PFSK-1 (cell line): Measurements from ENCODE around the gene LMBRD1.

Experiments used
- FOXP2 ChIP-seq: optimal IDR thresholded peaks from 2 replicates; pipeline ENCODE3; 2011; ENCODE audit warnings: borderline replicate concordance, control low read depth, inconsistent platforms; ENCODE audit not compliant: insufficient read depth; ENCODE audit errors: extremely low read length, extremely low read depth
- POLR2AphosphoS5 ChIP-seq: IDR thresholded peaks from 2 replicates; pipeline ENCODE4 v1.6.1; 2012; ENCODE audit warnings: low read depth, mild to moderate bottlenecking, control low read depth, low read length, moderate library complexity
- TAF1 ChIP-seq: IDR thresholded peaks from 2 replicates; pipeline ENCODE4 v1.6.1; 2012; ENCODE audit warnings: low read length, control low read depth, borderline replicate concordance; ENCODE audit not compliant: insufficient read depth
- TF ChIP-seq, protein P1 (sequence below), 2 experiments: IDR thresholded peaks; 2 replicates each; pipeline versions ENCODE4 v1.6.1 to v1.8.0; 2011 to 2012; ENCODE audit warnings: low read depth in 2 of 2, low read length in 2 of 2, control low read depth in 1 of 2, inconsistent platforms in 1 of 2, mild to moderate bottlenecking in 1 of 2, moderate library complexity in 1 of 2; ENCODE audit not compliant: insufficient read depth in 1 of 2

DNA sequence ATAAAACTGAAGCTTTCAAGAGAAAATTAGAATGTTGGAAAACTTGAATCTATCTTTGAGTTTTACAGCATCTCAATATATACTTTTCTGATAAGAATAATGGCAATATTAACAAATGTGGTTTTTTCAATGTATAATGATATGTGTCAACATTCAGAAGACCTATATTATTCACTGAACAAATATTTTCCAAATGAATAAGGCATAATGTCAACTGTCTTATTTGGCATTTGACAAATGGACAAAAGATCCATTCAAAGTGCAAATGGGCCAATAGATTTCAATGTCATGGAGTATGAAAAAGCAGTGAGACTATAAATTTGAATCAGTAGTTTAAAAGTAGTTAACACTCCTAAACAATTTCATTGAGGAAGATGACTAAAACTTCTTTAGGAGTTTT is 20.9 kb downstream of the LMBRD1 start:
- TF ChIP-seq POLR2AphosphoS5, result no peak
- TF ChIP-seq, protein P1, sequence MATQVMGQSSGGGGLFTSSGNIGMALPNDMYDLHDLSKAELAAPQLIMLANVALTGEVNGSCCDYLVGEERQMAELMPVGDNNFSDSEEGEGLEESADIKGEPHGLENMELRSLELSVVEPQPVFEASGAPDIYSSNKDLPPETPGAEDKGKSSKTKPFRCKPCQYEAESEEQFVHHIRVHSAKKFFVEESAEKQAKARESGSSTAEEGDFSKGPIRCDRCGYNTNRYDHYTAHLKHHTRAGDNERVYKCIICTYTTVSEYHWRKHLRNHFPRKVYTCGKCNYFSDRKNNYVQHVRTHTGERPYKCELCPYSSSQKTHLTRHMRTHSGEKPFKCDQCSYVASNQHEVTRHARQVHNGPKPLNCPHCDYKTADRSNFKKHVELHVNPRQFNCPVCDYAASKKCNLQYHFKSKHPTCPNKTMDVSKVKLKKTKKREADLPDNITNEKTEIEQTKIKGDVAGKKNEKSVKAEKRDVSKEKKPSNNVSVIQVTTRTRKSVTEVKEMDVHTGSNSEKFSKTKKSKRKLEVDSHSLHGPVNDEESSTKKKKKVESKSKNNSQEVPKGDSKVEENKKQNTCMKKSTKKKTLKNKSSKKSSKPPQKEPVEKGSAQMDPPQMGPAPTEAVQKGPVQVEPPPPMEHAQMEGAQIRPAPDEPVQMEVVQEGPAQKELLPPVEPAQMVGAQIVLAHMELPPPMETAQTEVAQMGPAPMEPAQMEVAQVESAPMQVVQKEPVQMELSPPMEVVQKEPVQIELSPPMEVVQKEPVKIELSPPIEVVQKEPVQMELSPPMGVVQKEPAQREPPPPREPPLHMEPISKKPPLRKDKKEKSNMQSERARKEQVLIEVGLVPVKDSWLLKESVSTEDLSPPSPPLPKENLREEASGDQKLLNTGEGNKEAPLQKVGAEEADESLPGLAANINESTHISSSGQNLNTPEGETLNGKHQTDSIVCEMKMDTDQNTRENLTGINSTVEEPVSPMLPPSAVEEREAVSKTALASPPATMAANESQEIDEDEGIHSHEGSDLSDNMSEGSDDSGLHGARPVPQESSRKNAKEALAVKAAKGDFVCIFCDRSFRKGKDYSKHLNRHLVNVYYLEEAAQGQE (IDR thresholded peaks at IDR 0.05; ENCODE audit: insufficient read depth in 1 of 2, low read depth in 2 of 2, low read length in 2 of 2), result no peak
- no peak for TF ChIP-seq TAF1
- no peak for TF ChIP-seq FOXP2
